GM12878 (cell line): ENCODE data around the gene IRF1. TPM values are rescaled to one million over a fixed set of nuclear protein-coding genes. Genes with fewer than 3 reads are reported as not detected.

Source experiments
- ATAC-seq: fragments of 200-7000 bp; cut with Tn5 transposase; 3 replicates; pipeline ENCODE4 v1.9.1; 2020; ENCODE audit warnings: mild to moderate bottlenecking, moderate library complexity
- BruUV-seq: library from RNA; stranded (reverse); fragments of 400-500 nt; replicated peaks from 2 replicates; lab custom pipeline; 2021; lab: Mats Ljungman, UMichigan
- CTCF ChIA-PET: fragments of 300-600 bp; sonication (Branson Sonifier 250); formaldehyde crosslinking; extraction: SDS; loops from one replicate; lab custom pipeline; 2021; ENCODE audit warnings: inconsistent platforms; lab: Yijun Ruan, JAX
- POLR2A ChIA-PET: fragments of 350-600 bp; formaldehyde crosslinking; extraction: SDS; loops from one replicate; lab custom pipeline; 2021; ENCODE audit warnings: inconsistent platforms; lab: Charles Lee
- RAD21 ChIA-PET: fragments of 300-600 bp; sonication (Branson Sonifier 250); formaldehyde crosslinking; loops from one replicate; lab custom pipeline; 2023; ENCODE audit warnings: antibody characterized with exemption; ENCODE audit not compliant: unreplicated experiment; lab: Charles Lee
- SMC1A ChIA-PET: fragments of 300-600 bp; sonication (Branson Sonifier 250); formaldehyde crosslinking; loops from one replicate; lab custom pipeline; 2023; ENCODE audit not compliant: unreplicated experiment, uncharacterized antibody; lab: Charles Lee
- DNase-seq: peaks from one replicate; pipeline ENCODE4 v3.0.0-alpha.2; 2011; ENCODE audit warnings: low read depth, low spot score
- FAIRE-seq: peaks from 3 replicates; lab custom pipeline; 2011; peaks lifted over from hg19 to GRCh38; lab: Jason Lieb, UNC
- H2AFZ ChIP-seq: 2 replicates; pipeline ENCODE4 v1.6.0; 2011; ENCODE audit warnings: low read depth, low read length, control low read depth; ENCODE audit not compliant: control insufficient read depth
- H3K27ac ChIP-seq: 2 replicates; pipeline ENCODE4 v1.5.1; 2011; ENCODE audit warnings: control low read depth; ENCODE audit not compliant: control insufficient read depth, insufficient read depth
- H3K27me3 ChIP-seq, 2 experiments: replicated peaks in 1 of 2; 2 replicates each; pipeline versions ENCODE4 v1.6.0 to v1.6.1; 2011; ENCODE audit warnings: low read length in 1 of 2; ENCODE audit not compliant: control insufficient read depth in 2 of 2, insufficient read depth in 2 of 2
- H3K36me3 ChIP-seq, 2 experiments: 2 replicates each; pipeline ENCODE4 v1.5.1; 2011; ENCODE audit warnings: low read length in 1 of 2; ENCODE audit not compliant: control insufficient read depth in 2 of 2, insufficient read depth in 2 of 2
- H3K4me1 ChIP-seq: 2 replicates; pipeline ENCODE4 v1.6.1; 2011; ENCODE audit warnings: mild to moderate bottlenecking, low read length, moderate library complexity, mixed read lengths; ENCODE audit not compliant: control insufficient read depth, insufficient read depth
- H3K4me2 ChIP-seq: 2 replicates; pipeline ENCODE4 v1.6.0; 2011; ENCODE audit warnings: control low read depth; ENCODE audit not compliant: control insufficient read depth, insufficient read depth
- H3K4me3 ChIP-seq: fragments of 200-600 bp; sonication (generic); 2 replicates; pipeline ENCODE4 v1.5.1; 2016
- H3K79me2 ChIP-seq: 2 replicates; pipeline ENCODE4 v1.6.0; 2011; ENCODE audit warnings: low read length; ENCODE audit not compliant: control insufficient read depth, insufficient read depth
- H3K9ac ChIP-seq: 2 replicates; pipeline ENCODE4 v1.8.0; 2011; ENCODE audit warnings: low read length, control low read depth, mixed read lengths; ENCODE audit not compliant: control insufficient read depth, insufficient read depth
- H3K9me3 ChIP-seq: replicated peaks from 3 replicates; pipeline ENCODE4 v1.5.1; 2011; ENCODE audit warnings: mild to moderate bottlenecking, low read length; ENCODE audit not compliant: control insufficient read depth, insufficient read depth
- H4K20me1 ChIP-seq: 2 replicates; pipeline ENCODE4 v1.6.0; 2011; ENCODE audit not compliant: control insufficient read depth, insufficient read depth
- EGR1 ChIP-seq, 2 experiments: IDR thresholded peaks; 1 replicate in 1 of 2; 2 replicates in 1 of 2; pipeline ENCODE4 v1.6.1; 2011 to 2012; ENCODE audit warnings: low read depth in 2 of 2, low read length in 2 of 2, borderline replicate concordance in 1 of 2, mild to moderate bottlenecking in 1 of 2, moderate library complexity in 1 of 2
- FOXM1 ChIP-seq: IDR thresholded peaks from 2 replicates; pipeline ENCODE4 v1.6.1; 2012; ENCODE audit warnings: low read depth, mild to moderate bottlenecking, inconsistent platforms, low read length, moderate library complexity
- MTA2 ChIP-seq: fragments of 450-650 bp; IDR thresholded peaks from 2 replicates; pipeline ENCODE4 v1.6.1; 2016; ENCODE audit warnings: low read depth, mild to moderate bottlenecking, moderate library complexity
- NBN ChIP-seq: fragments of 450-650 bp; IDR thresholded peaks from 2 replicates; pipeline ENCODE4 v1.6.1; 2016
- NFIC ChIP-seq: IDR thresholded peaks from 2 replicates; pipeline ENCODE4 v1.6.1; 2012; ENCODE audit warnings: low read depth, mild to moderate bottlenecking, inconsistent platforms, low read length, moderate library complexity
- SPI1 ChIP-seq: IDR thresholded peaks from 2 replicates; pipeline ENCODE4 v1.6.1; 2011; ENCODE audit warnings: low read depth, mild to moderate bottlenecking, low read length, moderate library complexity, borderline replicate concordance; ENCODE audit not compliant: insufficient read depth
- STAT1 ChIP-seq: fragments of 450-650 bp; conservative IDR thresholded peaks from 2 replicates; pipeline ENCODE4 v1.6.1; 2014; ENCODE audit warnings: antibody characterized with exemption, mild to moderate bottlenecking
- SUPT20H ChIP-seq: IDR thresholded peaks from 2 replicates; pipeline ENCODE4 v1.6.1; 2011; ENCODE audit warnings: low read depth, mild to moderate bottlenecking, low read length, moderate library complexity, borderline replicate concordance; ENCODE audit not compliant: control insufficient read depth
- WGBS: methylation state at CpG from one replicate; pipeline ENCODE4 v1.1.6; 2016; ENCODE audit warnings: low lambda C conversion rate; ENCODE audit not compliant: insufficient replicate concordance, insufficient coverage; ENCODE audit errors: missing lambda C conversion rate; 5-methylcytosine and 5-hydroxymethylcytosine counted together
- in situ Hi-C: fragments of 300-500 bp; cut with MboI; formaldehyde crosslinking; loops from 9 replicates; pipeline ENCODE4 v1.14.3; 2018; ENCODE audit warnings: mixed read lengths
- intact Hi-C: fragments of 100-400 bp; cut with micrococcal nuclease; formaldehyde crosslinking; loops from one replicate; pipeline ENCODE4 v1.14.2; 2022; ENCODE audit not compliant: unreplicated experiment
- polyA plus RNA-seq, 11 experiments: library from polyadenylated mRNA; depleted of rRNA in 4 of 11; unstranded in 6 of 11; stranded (reverse) in 5 of 11; fragments of >200 nt; fragmentation: Nextera tagmentation in 4 of 11; fragmentation: Illumina TruSeq in 1 of 11; extraction: Ambion mirVana in 4 of 11; extraction: Trizol in 1 of 11; gene quantifications; 1 replicate in 1 of 11; 2 replicates in 10 of 11; pipeline versions ENCODE4 v1.2.1 to v1.2.3, GENCODE V29; 2011 to 2016; ENCODE audit warnings: inconsistent platforms in 2 of 11, missing spikeins in 2 of 11, low read depth in 1 of 11
- total RNA-seq, 4 experiments: library from RNA; depleted of rRNA in 3 of 4; stranded (reverse); fragments of >200 nt in 3 of 4; fragmentation: Illumina TruSeq in 1 of 4; extraction: Trizol in 1 of 4; gene quantifications; 2 replicates each; pipeline versions ENCODE4 v1.2.1 to v1.2.3, GENCODE V29; 2013 to 2021
- TF ChIP-seq, protein P1 (sequence below): IDR thresholded peaks from 2 replicates; pipeline ENCODE4 v1.6.1; 2012; ENCODE audit warnings: low read length, inconsistent platforms

The IRF1 gene
- total and polyA plus RNA-seq, 10 of the 15 experiments (the other 5 are each of a cell fraction or from before 2014, with no cell fraction given), result 6.9 to 68.0 (median 49.6) TPM

GRCh38 chr5:132437604-132438266, 52.8 kb downstream of the IRF1 start (continued):
- 0 out of 2 replicates have a peak, but pooled peaks have one; percentile 13 for TF ChIP-seq MTA2
- TF ChIP-seq SPI1, result peak; percentile 72
- TF ChIP-seq NFIC, result 0 out of 2 replicates have a peak, but pooled peaks have one; percentile 48
- 0 out of 2 replicates have a peak, but pooled peaks have one; percentile 15 for TF ChIP-seq NBN
- peak in 1 of 2 experiments; percentile 79; a peak in 2 of 3 replicates for TF ChIP-seq EGR1 (IDR thresholded peaks at IDR 0.05; ENCODE audit: borderline replicate concordance in 1 of 2, low read depth in 2 of 2, low read length in 2 of 2)
- TF ChIP-seq FOXM1, result peak; percentile 65; the same call in 1 of the 2 replicates
- TF ChIP-seq, protein P1, sequence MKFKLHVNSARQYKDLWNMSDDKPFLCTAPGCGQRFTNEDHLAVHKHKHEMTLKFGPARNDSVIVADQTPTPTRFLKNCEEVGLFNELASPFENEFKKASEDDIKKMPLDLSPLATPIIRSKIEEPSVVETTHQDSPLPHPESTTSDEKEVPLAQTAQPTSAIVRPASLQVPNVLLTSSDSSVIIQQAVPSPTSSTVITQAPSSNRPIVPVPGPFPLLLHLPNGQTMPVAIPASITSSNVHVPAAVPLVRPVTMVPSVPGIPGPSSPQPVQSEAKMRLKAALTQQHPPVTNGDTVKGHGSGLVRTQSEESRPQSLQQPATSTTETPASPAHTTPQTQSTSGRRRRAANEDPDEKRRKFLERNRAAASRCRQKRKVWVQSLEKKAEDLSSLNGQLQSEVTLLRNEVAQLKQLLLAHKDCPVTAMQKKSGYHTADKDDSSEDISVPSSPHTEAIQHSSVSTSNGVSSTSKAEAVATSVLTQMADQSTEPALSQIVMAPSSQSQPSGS, result no peak
- TF ChIP-seq, all 136 proteins: peak for 19

DNA sequence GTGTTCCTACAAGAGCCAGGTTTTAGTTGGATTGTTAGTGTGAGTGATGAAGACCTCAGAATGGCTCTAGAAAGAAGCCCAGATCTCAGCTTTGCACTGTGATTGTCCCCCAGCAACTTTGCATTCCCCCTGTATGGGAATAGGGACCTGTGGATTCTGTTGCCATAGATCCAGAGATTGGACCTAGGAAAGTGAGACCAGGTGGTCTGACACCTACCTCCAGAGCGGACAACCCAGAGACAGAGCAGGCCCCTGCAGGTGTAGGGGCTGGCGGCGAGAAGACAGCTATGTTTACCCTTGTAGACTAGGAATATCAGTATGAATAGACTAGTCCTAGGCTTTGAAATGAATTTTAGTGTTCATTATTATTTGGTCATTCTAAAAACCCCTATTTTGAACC, 53.6 kb downstream of the IRF1 start:
- no TSS peak for BruUV-seq
- Histone ChIP-seq H4K20me1 (no peaks in the 10 kb centered on the region), H3K9ac (peak overlapping the region; percentile 41), H3K27ac (peak overlapping the region; percentile 62), H3K27me3 (no peaks in the 10 kb centered on the region), H3K36me3 (peaks cover 3 to 14% of the 10 kb centered on the region in 2 experiments; a peak in 3 of 4 replicates), H2AFZ (no peak overlapping the region), H3K9me3 (no peaks in the 10 kb centered on the region), H3K4me1 (peaks cover 28% of the 10 kb centered on the region), H3K79me2 (peaks cover 55% of the 10 kb centered on the region), H3K4me3 (peak overlapping the region; percentile 20; the same call in 1 of the 2 replicates), H3K4me2 (peak overlapping the region; percentile 60)
- in situ Hi-C loops, result no loop called here
- ChIA-PET RAD21 (interaction anchor here (0.7 to 7.0 kb wide), 8 partner anchors 11 to 62 kb away, joined by 4 to 59 read pairs (median 16); partner anchors contain the start of gene IRF1), CTCF (interaction anchor here (0.6 to 6.2 kb wide), 7 partner anchors 10 to 64 kb away, joined by 3 to 47 read pairs (median 5); partner anchors contain the start of gene IRF1), POLR2A (interaction anchor here (0.6 to 6.1 kb wide), 12 partner anchors 10 to 61 kb away, joined by 3 to 76 read pairs (median 5); partner anchors contain the start of gene IRF1), SMC1A (interaction anchor here (1.1 to 18.8 kb wide), 8 partner anchors 10 to 63 kb away, joined by 3 to 300 read pairs (median 6); no protein-coding TSS in a partner anchor)
- 0% methylated on average over 3 of the region's 3 CpGs for WGBS
- DNase-seq (no peak), ATAC-seq (peak; percentile 5; the same call in 2 of the 3 replicates), FAIRE-seq (no peak)
- intact Hi-C loops, result no loop called here
- no peak for TF ChIP-seq SUPT20H
- no peak for TF ChIP-seq STAT1
